Heart left ventricle (tissue), 16 donors: ENCODE results near the gene BMPR1A. TPM values are rescaled to one million over a fixed set of nuclear protein-coding genes. Genes with fewer than 3 reads are reported as not detected.
A peak's percentile ranks its signal among the peaks of the same experiment; 100 is the strongest.

Experiments used
- ATAC-seq, 4 donors: fragments of 200-7000 bp; cut with Tn5 transposase; one replicate each; pipeline ENCODE4 v1.9.1; 2020 to 2022; ENCODE audit warnings: moderate library complexity in 4 of 4, mild to moderate bottlenecking in 3 of 4, moderate number of reproducible peaks in 1 of 4
- DNase-seq, 5 donors: peaks; one replicate each; pipeline ENCODE4 v3.0.0-alpha.2; 2020
- H3K27ac ChIP-seq, 12 donors: fragments of 200-600 bp; sonication (generic) in 4 of 12; one replicate each; pipeline versions ENCODE4 v1.5.0 to v1.8.0; 2016 to 2022; ENCODE audit warnings: mild to moderate bottlenecking in 2 of 12
- H3K27me3 ChIP-seq, 9 donors: fragments of 200-600 bp; sonication (generic) in 2 of 9; one replicate each; pipeline versions ENCODE4 v1.5.1 to v1.8.0; 2016 to 2022; ENCODE audit warnings: mild to moderate bottlenecking in 3 of 9
- H3K36me3 ChIP-seq, 9 donors: fragments of 200-600 bp; sonication (generic) in 2 of 9; one replicate each; pipeline versions ENCODE4 v1.5.0 to v1.8.0; 2018 to 2022; ENCODE audit warnings: mild to moderate bottlenecking in 2 of 9
- H3K4me1 ChIP-seq, 12 donors: fragments of 200-600 bp; sonication (generic) in 4 of 12; one replicate each; pipeline versions ENCODE4 v1.5.0 to v1.8.0; 2016 to 2022; ENCODE audit warnings: mild to moderate bottlenecking in 3 of 12
- H3K4me3 ChIP-seq, 12 donors: fragments of 200-600 bp; sonication (generic) in 4 of 12; one replicate each; pipeline versions ENCODE4 v1.5.0 to v1.8.0; 2017 to 2022; ENCODE audit warnings: mild to moderate bottlenecking in 9 of 12, moderate library complexity in 4 of 12
- H3K9me3 ChIP-seq, 12 donors: fragments of 200-600 bp; sonication (generic) in 4 of 12; one replicate each; pipeline versions ENCODE4 v1.5.0 to v1.8.0; 2016 to 2022; ENCODE audit warnings: mild to moderate bottlenecking in 1 of 12
- POLR2A ChIP-seq, 2 donors: fragments of 450-650 bp; IDR thresholded peaks; one replicate each; pipeline ENCODE4 v1.6.1; 2017; ENCODE audit warnings: antibody characterized with exemption in 2 of 2, mild to moderate bottlenecking in 2 of 2, moderate library complexity in 2 of 2
- WGBS, 4 donors: extraction: QIAGEN DNeasy Blood & Tissue Kit in 2 of 4; methylation state at CpG; one replicate each; pipeline versions ENCODE4 v1.1.5 to v1.1.7; 2013 to 2018; 5-methylcytosine and 5-hydroxymethylcytosine counted together
- intact Hi-C, 10 donors: fragments of 100-400 bp; cut with DNase I; formaldehyde crosslinking; loops; one replicate each; pipeline versions ENCODE4 v1.11.1 to v1.14.2; 2022
- polyA plus RNA-seq, 2 donors: library from polyadenylated mRNA; stranded (reverse); fragments of 200-250 nt; gene quantifications; one replicate each; pipeline ENCODE4 v1.2.3, GENCODE V29; 2013
- total RNA-seq, 9 donors: library from RNA; depleted of rRNA in 2 of 9; stranded (reverse); fragments of >200 nt in 2 of 9; fragmentation: NEBNext Ultra II Directional in 3 of 9; extraction: Animal tissue kit (Norgen Biotek cat#: 25700) in 3 of 9; gene quantifications; one replicate each; pipeline versions ENCODE4 v1.1.0 to v1.2.4, GENCODE V29; 2016 to 2023
- TF ChIP-seq, protein P1 (sequence below), 12 donors: fragments of 200-600 bp; sonication (generic) in 4 of 12; IDR thresholded peaks; one replicate each; pipeline versions ENCODE4 v1.5.0 to v1.8.0; 2018 to 2022; ENCODE audit warnings: antibody characterized with exemption in 12 of 12, mild to moderate bottlenecking in 5 of 12
- donor health status: ischemic (EF 13 %, LVEDD 7.1; RV severe dilation, severe dysfunction).
- donor health status: healthy with polysubstance abuse.
- donor health status: DM: no; HTN: yes; CAD: no.
- donor health status: DM: no; HTN: no; CAD: no.
- donor health status: ischemic (EF 25% LVEDD 6.9; RV normal size, moderate dysfunction).
- donor health status: ischemic (EF 25% LVEDD 5.7; RV mildly dilated, moderate dysfunction).
- donor health status: healthy.
- donor health status: DM: yes; HTN: yes; CAD: no.
- donor health status: ischemic (EF 35%, LVEDD 5.7; RV mildly dilated, moderate dysfunction).
- donor health status: nonischemic (EF 11% LVEDD 7.7; RV severe dilation, severe dysfunction).
- donor health status: DM: yes; HTN: yes; CAD: no.
- donor health status: PGD.
- donor health status: ischemic (EF 29% LVEDD 5.4; RV normal size, mild dysfunction).
- donor health status: nonischemic (EF 23%, LVEDD 6.1; RV moderate dilation, normal function).

BMPR1A gene
- total and polyA plus RNA-seq, 11 donors = 6.3 to 72.0 (median 40.1) TPM

DNA sequence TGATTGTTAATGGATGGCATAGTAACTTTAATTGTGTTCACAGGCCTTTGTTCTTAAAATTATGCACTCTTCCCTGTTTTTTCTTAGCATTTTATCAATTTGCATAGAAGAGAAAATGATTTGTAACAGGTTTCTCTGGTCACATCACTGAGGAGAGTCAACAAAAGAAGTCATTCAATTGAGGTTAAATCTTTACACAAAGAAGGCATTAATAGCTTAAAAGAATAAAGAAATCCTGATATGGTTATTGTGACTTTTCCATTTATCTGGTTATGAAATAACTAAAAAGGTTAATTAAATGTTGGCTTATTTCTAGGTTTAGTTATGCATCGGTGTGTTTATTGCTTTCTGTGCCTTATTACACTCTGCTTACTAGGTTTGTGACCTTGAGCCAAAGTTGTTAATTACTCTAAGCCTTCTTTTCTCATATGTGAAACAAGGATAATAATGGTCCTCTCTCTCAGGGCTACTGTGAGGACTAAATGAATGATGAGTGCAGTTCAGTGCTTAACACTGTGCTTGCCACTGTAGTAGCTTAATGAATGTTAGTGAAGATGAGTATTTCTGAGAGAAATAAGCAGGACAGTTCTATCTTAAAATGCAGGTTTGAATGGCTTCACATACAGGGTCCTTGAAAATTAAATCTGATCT is 12.1 kb downstream of the BMPR1A start:
- 71 to 83% (median 73%) methylated on average over 1 of the region's 1 CpG for WGBS, 4 donors

DNA sequence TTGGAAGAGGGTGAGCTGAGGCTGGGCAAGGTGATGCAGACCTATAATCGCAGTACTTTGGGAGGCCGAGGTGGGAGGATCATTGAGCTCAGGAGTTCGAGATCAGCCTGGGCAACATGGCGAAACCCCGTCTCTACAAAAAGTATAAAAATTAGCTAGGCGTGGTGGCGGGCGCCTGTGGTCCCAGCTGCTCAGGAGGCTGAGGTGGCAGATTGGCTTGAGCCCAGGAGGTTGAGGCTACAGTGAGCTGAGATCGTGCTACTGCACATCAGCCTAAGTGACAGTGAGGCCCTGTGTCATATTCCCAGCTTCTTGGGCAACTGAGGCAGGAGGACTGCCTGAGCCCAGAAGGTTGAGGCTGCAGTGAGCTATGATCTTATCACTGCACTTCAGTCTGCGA is 13.6 kb downstream of the BMPR1A start:
- H3K4me3 ChIP-seq = no peak overlapping the region
- no peak overlapping the region for H3K27ac ChIP-seq
- no peaks in the 10 kb centered on the region for H3K36me3 ChIP-seq
- DNase-seq (no peak), ATAC-seq (peak in 2 of 4 donors; percentile 22 to 49)
- 79 to 89% (median 87%) methylated on average over 9 to 10 of the region's 10 CpGs for WGBS, 4 donors
- no peak for TF ChIP-seq POLR2A (IDR thresholded peaks at IDR 0.05)
- TF ChIP-seq, protein P1, sequence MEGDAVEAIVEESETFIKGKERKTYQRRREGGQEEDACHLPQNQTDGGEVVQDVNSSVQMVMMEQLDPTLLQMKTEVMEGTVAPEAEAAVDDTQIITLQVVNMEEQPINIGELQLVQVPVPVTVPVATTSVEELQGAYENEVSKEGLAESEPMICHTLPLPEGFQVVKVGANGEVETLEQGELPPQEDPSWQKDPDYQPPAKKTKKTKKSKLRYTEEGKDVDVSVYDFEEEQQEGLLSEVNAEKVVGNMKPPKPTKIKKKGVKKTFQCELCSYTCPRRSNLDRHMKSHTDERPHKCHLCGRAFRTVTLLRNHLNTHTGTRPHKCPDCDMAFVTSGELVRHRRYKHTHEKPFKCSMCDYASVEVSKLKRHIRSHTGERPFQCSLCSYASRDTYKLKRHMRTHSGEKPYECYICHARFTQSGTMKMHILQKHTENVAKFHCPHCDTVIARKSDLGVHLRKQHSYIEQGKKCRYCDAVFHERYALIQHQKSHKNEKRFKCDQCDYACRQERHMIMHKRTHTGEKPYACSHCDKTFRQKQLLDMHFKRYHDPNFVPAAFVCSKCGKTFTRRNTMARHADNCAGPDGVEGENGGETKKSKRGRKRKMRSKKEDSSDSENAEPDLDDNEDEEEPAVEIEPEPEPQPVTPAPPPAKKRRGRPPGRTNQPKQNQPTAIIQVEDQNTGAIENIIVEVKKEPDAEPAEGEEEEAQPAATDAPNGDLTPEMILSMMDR (IDR thresholded peaks at IDR 0.05) = no peak
- intact Hi-C loops = loop anchor here in 1 of 10 donors (10.0 kb wide), 1 partner anchor 75 kb away; no protein-coding TSS in a partner anchor
- peaks cover 0 to 56% (median 27%) of the 10 kb centered on the region in 12 donors for H3K4me1 ChIP-seq
- H3K9me3 ChIP-seq = no peaks in the 10 kb centered on the region
- peaks cover 0 to 4% (median 0%) of the 10 kb centered on the region in 9 donors for H3K27me3 ChIP-seq

More for the DNA sequence above, 12.1 kb downstream of the BMPR1A start:
- Histone ChIP-seq H3K27me3 (peaks cover 0 to 4% (median 0%) of the 10 kb centered on the region in 9 donors), H3K4me3 (no peak overlapping the region), H3K36me3 (no peaks in the 10 kb centered on the region), H3K27ac (no peak overlapping the region), H3K4me1 (peaks cover 0 to 52% (median 21%) of the 10 kb centered on the region in 12 donors), H3K9me3 (no peaks in the 10 kb centered on the region)
- TF ChIP-seq, protein P1 (IDR thresholded peaks at IDR 0.05) = no peak
- no peak for TF ChIP-seq POLR2A (IDR thresholded peaks at IDR 0.05)
- DNase-seq = no peak
- intact Hi-C loops = loop anchor here in 1 of 10 donors (10.0 kb wide), 1 partner anchor 76 kb away; no protein-coding TSS in a partner anchor
- no peak for ATAC-seq

DNA sequence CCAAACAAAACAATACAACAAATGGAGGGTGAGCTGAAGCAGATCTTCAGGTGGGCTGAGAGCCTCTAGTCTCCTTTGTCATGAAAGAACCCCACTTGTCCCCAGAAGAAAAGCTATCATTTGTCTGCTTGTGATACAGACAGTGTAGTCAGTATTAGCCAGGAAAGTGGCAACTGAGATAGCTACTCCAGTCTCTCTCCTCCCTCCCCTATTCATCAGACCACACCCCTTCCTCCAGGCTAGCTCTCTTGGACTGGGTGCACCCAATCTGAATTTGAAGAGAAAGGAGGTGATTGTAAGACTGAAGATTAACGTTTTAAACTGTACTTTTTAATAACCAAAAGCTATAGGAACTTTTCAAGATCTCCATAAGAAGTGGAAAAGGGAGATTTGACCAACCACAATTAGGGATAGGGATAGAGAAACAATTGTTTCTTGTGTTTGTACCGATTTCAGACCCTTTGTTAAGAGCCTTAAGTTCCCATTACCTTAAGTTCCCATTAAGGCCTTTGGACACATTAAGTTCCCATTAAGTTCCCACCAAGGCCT is 14.1 kb downstream of the BMPR1A start:
- Histone ChIP-seq H3K9me3 (no peaks in the 10 kb centered on the region), H3K4me1 (peaks cover 0 to 61% (median 32%) of the 10 kb centered on the region in 12 donors), H3K4me3 (no peak overlapping the region), H3K27ac (no peak overlapping the region), H3K36me3 (no peaks in the 10 kb centered on the region), H3K27me3 (peaks cover 0 to 4% (median 0%) of the 10 kb centered on the region in 9 donors)
- 44 to 52% (median 49%) methylated on average over 2 of the region's 2 CpGs for WGBS, 4 donors
- ATAC-seq (peak; percentile 49 to 83 (median 76)), DNase-seq (no peak)
- no peak for TF ChIP-seq POLR2A (IDR thresholded peaks at IDR 0.05)
- TF ChIP-seq, protein P1 (IDR thresholded peaks at IDR 0.05) = no peak
- intact Hi-C loops = no loop called here

DNA sequence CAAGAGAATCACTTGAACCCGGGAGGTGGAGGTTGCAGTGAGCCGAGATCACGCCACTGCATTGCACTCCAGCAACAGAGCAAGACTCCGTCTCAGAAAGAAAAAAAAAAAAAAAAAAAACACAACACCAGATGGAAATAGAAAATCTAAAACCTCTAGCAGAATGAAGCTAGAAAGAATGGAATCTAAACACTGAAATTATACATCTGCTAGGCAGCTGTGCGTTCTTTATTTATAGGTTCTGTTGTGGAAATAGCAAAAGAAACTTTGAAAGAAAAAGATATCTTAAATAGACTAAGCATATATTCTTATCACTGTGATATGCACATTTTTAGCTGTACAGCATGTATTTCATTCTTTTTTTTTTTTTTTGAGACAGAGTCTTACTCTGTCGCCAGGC is 17.1 kb downstream of the BMPR1A start:
- TF ChIP-seq POLR2A (IDR thresholded peaks at IDR 0.05) = no peak
- TF ChIP-seq, protein P1 (IDR thresholded peaks at IDR 0.05) = no peak
- H3K27ac ChIP-seq = peak overlapping the region in 1 of 12 donors; percentile 50
- intact Hi-C loops = no loop called here
- H3K27me3 ChIP-seq = no peaks in the 10 kb centered on the region
- ATAC-seq (no peak), DNase-seq (no peak)
- no peaks in the 10 kb centered on the region for H3K9me3 ChIP-seq
- H3K4me1 ChIP-seq = peaks cover 0 to 67% (median 37%) of the 10 kb centered on the region in 12 donors
- no peak overlapping the region for H3K4me3 ChIP-seq
- WGBS, 4 donors = 71 to 79% (median 76%) methylated on average over 6 of the region's 6 CpGs
- no peaks in the 10 kb centered on the region for H3K36me3 ChIP-seq
